ENCODE measurements around the gene SHROOM1. TPM values are rescaled to one million over a fixed set of nuclear protein-coding genes. Genes with fewer than 3 reads are reported as not detected.

The SHROOM1 gene
- total and polyA plus RNA-seq, 2 donors (not counting 3 experiments of a cell fraction or from before 2014, with no cell fraction given), result 12.8 to 20.9 TPM

DNA sequence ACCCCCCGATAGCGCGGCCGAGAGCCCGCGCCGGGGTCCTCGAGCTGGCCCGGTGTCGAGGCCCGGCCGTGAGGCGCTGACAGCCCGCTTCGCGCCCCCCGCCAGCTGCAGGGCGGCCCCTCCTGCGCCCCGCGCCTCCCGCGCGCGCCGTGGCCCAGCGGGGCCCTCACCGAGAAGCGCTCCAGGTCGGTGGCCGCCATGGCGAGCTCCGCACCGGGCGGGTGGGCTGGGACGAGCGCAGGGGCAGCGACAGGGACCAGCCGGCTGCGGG lies 53.6 kb downstream of the SHROOM1 start:
- TF ChIP-seq MYC (IDR thresholded peaks at IDR 0.05; ENCODE audit: low read depth, low read length) (no peak), POLR2AphosphoS5 (IDR thresholded peaks at IDR 0.05; ENCODE audit: insufficient read depth, low read depth, low read length) (no peak), GATA2 (IDR thresholded peaks at IDR 0.05; ENCODE audit: insufficient read depth, insufficient read length, low read depth, low read length) (no peak), EZH2 (IDR thresholded peaks at IDR 0.05; ENCODE audit: borderline replicate concordance, low read depth, low read length, severe bottlenecking) (no peak), POLR2A (IDR thresholded peaks at IDR 0.05; ENCODE audit: low read depth, low read length) (no peak), JUN (IDR thresholded peaks at IDR 0.05; ENCODE audit: borderline replicate concordance, insufficient read depth, insufficient read length, low read depth) (no peak), FOS (IDR thresholded peaks at IDR 0.05; ENCODE audit: borderline replicate concordance, insufficient read depth, low read length) (no peak)
- TF ChIP-seq, protein P1, sequence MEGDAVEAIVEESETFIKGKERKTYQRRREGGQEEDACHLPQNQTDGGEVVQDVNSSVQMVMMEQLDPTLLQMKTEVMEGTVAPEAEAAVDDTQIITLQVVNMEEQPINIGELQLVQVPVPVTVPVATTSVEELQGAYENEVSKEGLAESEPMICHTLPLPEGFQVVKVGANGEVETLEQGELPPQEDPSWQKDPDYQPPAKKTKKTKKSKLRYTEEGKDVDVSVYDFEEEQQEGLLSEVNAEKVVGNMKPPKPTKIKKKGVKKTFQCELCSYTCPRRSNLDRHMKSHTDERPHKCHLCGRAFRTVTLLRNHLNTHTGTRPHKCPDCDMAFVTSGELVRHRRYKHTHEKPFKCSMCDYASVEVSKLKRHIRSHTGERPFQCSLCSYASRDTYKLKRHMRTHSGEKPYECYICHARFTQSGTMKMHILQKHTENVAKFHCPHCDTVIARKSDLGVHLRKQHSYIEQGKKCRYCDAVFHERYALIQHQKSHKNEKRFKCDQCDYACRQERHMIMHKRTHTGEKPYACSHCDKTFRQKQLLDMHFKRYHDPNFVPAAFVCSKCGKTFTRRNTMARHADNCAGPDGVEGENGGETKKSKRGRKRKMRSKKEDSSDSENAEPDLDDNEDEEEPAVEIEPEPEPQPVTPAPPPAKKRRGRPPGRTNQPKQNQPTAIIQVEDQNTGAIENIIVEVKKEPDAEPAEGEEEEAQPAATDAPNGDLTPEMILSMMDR (IDR thresholded peaks at IDR 0.05; ENCODE audit: extremely low read depth in 1 of 2, insufficient read depth in 1 of 2, low read depth in 1 of 2, low read length in 2 of 2), result no peak
- TF ChIP-seq, protein P2, sequence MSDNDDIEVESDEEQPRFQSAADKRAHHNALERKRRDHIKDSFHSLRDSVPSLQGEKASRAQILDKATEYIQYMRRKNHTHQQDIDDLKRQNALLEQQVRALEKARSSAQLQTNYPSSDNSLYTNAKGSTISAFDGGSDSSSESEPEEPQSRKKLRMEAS (IDR thresholded peaks at IDR 0.05; ENCODE audit: insufficient read depth, insufficient read length), result no peak
- peak overlapping the region; percentile 39 to 75 (median 62) for H3K4me3 ChIP-seq (replicated peaks in 1 of 3; ENCODE audit: insufficient read depth in 1 of 3, low read depth in 1 of 3, low read length in 3 of 3)
- BruUV-seq (replicated peaks), result no TSS peak
- peak overlapping the region; percentile 3 for H2AFZ ChIP-seq (ENCODE audit: low read depth, low read length)
- peak overlapping the region; percentile 60 for H3K9ac ChIP-seq (replicated peaks; ENCODE audit: extremely low read depth, insufficient read depth, low read length)
- DNase-seq (ENCODE audit: low read depth, low spot score) (no peak), FAIRE-seq (no peak)
- dilution Hi-C loops (cut with MboI; ENCODE audit: extremely low pct_ligation_motif_present, low sequenced_read_pairs), result no loop called here
- H3K4me2 ChIP-seq (ENCODE audit: insufficient read depth, low read length), result peak overlapping the region; percentile 72
- POLR2A ChIA-PET, result no interaction called here
- H3K4me1 ChIP-seq (ENCODE audit: control insufficient read depth, extremely low read depth, insufficient read depth, low read length), result peaks cover 22% of the 10 kb centered on the region
- no peaks in the 10 kb centered on the region for H3K9me3 ChIP-seq (replicated peaks; ENCODE audit: control insufficient read depth, insufficient read depth, low read length)
- H3K27me3 ChIP-seq (ENCODE audit: control insufficient read depth in 2 of 2, insufficient read depth in 2 of 2, low read length in 2 of 2), result no peaks in the 10 kb centered on the region
- no peaks in the 10 kb centered on the region for H3K36me3 ChIP-seq (ENCODE audit: control insufficient read depth in 2 of 2, extremely low read depth in 1 of 2, insufficient read depth in 2 of 2, low read length in 2 of 2)
- peaks cover 36% of the 10 kb centered on the region for H3K79me2 ChIP-seq (ENCODE audit: control insufficient read depth, insufficient read depth, low read length)
- CTCF ChIA-PET, result interaction anchor here (0.7 to 3.0 kb wide), 5 partner anchors 10 to 43 kb away, joined by 3 to 19 read pairs (median 5); partner anchors contain the start of gene CCNI2
- intact Hi-C loops (cut with micrococcal nuclease), result loop anchor here (2.0 kb wide), 1 partner anchor 44 kb away; no protein-coding TSS in a partner anchor
- no peak overlapping the region for H3K27ac ChIP-seq (ENCODE audit: insufficient read depth, low read depth, low read length)
- no peaks in the 10 kb centered on the region for H4K20me1 ChIP-seq (replicated peaks; ENCODE audit: control insufficient read depth, extremely low read depth, insufficient read depth, low read length)
- no peaks in the 10 kb centered on the region for H3K9me1 ChIP-seq (replicated peaks; ENCODE audit: control insufficient read depth, extremely low read depth, insufficient read depth, low read length)
